ENCODE results near the gene NR2E3.

DNA sequence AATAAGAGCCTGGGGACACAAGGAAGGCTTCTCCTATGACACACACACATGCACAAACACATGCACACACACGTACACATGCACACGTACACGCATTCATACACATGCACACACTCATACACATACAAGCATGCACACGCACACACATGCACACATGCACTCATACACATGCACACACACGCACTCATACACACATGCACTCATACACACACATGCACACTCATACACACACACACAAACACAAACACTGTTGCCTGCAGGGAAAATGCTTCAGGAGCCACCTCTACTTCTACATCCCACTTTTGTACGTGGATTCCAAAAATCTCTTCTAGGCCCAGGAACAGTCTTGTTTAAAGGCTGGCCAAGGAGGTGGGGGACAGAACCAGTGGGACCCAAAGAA, 20.7 kb upstream of the NR2E3 start:
- TF ChIP-seq CTCF (IDR thresholded peaks at IDR 0.05) = no peak
- TF ChIP-seq POLR2A (IDR thresholded peaks at IDR 0.05) = no peak
